Transverse colon (tissue), 4 donors: Measurements from ENCODE around the gene POLR2A. TPM values are rescaled to one million over a fixed set of nuclear protein-coding genes. Genes with fewer than 3 reads are reported as not detected.

Experiments
- DNase-seq: peaks from one replicate; pipeline ENCODE4 v3.0.0-alpha.2; 2019
- H3K27ac ChIP-seq, 4 donors: fragments of 200-600 bp; sonication (generic); 2 replicates each; pipeline ENCODE4 v1.5.1; 2016 to 2018; ENCODE audit warnings: inconsistent platforms in 4 of 4
- H3K27me3 ChIP-seq: fragments of 200-600 bp; sonication (generic); 2 replicates; pipeline ENCODE4 v1.5.1; 2017; ENCODE audit warnings: inconsistent platforms
- H3K36me3 ChIP-seq, 4 donors: fragments of 200-600 bp; sonication (generic); 2 replicates each; pipeline ENCODE4 v1.5.1; 2017 to 2019; ENCODE audit warnings: inconsistent platforms in 4 of 4
- H3K4me1 ChIP-seq, 4 donors: fragments of 200-600 bp; sonication (generic); 2 replicates each; pipeline ENCODE4 v1.5.1; 2017 to 2020; ENCODE audit warnings: inconsistent platforms in 4 of 4
- H3K4me3 ChIP-seq, 4 donors: fragments of 200-600 bp; sonication (generic); 1 replicate in 1 of 4; 2 replicates in 3 of 4; pipeline versions ENCODE4 v1.5.1 to v1.6.1; 2017 to 2019; ENCODE audit warnings: inconsistent platforms in 4 of 4
- H3K9me3 ChIP-seq, 2 donors: fragments of 200-600 bp; sonication (generic); 2 replicates each; pipeline ENCODE4 v1.5.1; 2017 to 2019; ENCODE audit warnings: inconsistent platforms in 2 of 2
- CTCF ChIP-seq, 5 experiments: fragments of 200-600 bp in 3 of 5; fragments of 450-650 bp in 2 of 5; sonication (generic) in 3 of 5; IDR thresholded peaks; 1 replicate in 2 of 5; 2 replicates in 3 of 5; pipeline ENCODE4 v1.5.1; 2016 to 2017; ENCODE audit warnings: antibody characterized with exemption in 5 of 5, inconsistent platforms in 3 of 5, mild to moderate bottlenecking in 2 of 5, moderate library complexity in 1 of 5
- EP300 ChIP-seq: sonication (generic); formaldehyde crosslinking; IDR thresholded peaks from one replicate; pipeline ENCODE4 v1.6.1; 2017; ENCODE audit warnings: antibody characterized with exemption, low read depth
- POLR2A ChIP-seq: fragments of 450-650 bp; IDR thresholded peaks from one replicate; pipeline ENCODE4 v1.6.1; 2016; ENCODE audit warnings: antibody characterized with exemption, mild to moderate bottlenecking, moderate library complexity
- POLR2AphosphoS5 ChIP-seq, 3 donors: sonication (generic); formaldehyde crosslinking; IDR thresholded peaks; one replicate each; pipeline ENCODE4 v1.6.1; 2016; ENCODE audit warnings: antibody characterized with exemption in 3 of 3
- WGBS, 2 donors: methylation state at CpG; one replicate each; pipeline ENCODE4 v1.1.5; 2018; ENCODE audit warnings: low coverage in 1 of 2; 5-methylcytosine and 5-hydroxymethylcytosine counted together
- in situ Hi-C, 4 donors: fragments of 200-750 bp; cut with MboI; loops; one replicate each; pipeline versions ENCODE4 v1.15.0 to v1.15.1; 2017; ENCODE audit warnings: low sequenced_read_pairs in 3 of 4, low pct_ligation_motif_present in 1 of 4, low pct_unique_long_range_greater_than_20kb in 1 of 4
- intact Hi-C: fragments of 100-400 bp; cut with DNase I; formaldehyde crosslinking; loops from one replicate; pipeline ENCODE4 v1.15.1; 2023; ENCODE audit warnings: low total_unique reads
- total RNA-seq, 4 donors: library from RNA; depleted of rRNA; stranded (reverse); fragments of >200 nt; gene quantifications; one replicate each; pipeline ENCODE4 v1.1.0, GENCODE V29; 2016

POLR2A gene
- total RNA-seq, 4 donors from 2014 or later = 91.3 to 321 (median 127) TPM

GRCh38 chr17:7464081-7464480 is 20.1 kb upstream of the POLR2A start:
- no peaks in the 10 kb centered on the region for H3K27me3 ChIP-seq
- H3K9me3 ChIP-seq = no peaks in the 10 kb centered on the region
- WGBS, 2 donors = 98% methylated on average over 9 of the region's 9 CpGs; no CpG with 5 or more reads in 1 of the 2 donors
- intact Hi-C loops (no loop called here), in situ Hi-C loops (no loop called here)
- TF ChIP-seq EP300 = no peak
- TF ChIP-seq CTCF (IDR thresholded peaks at IDR 0.05) = no peak
- TF ChIP-seq POLR2A = no peak
- no peak for TF ChIP-seq POLR2AphosphoS5 (IDR thresholded peaks at IDR 0.05)
- no peak for DNase-seq
- H3K4me1 ChIP-seq = peaks cover 0 to 15% (median 8%) of the 10 kb centered on the region in 4 donors
- no peak overlapping the region for H3K27ac ChIP-seq
- no peaks in the 10 kb centered on the region for H3K36me3 ChIP-seq
- no peak overlapping the region for H3K4me3 ChIP-seq

DNA sequence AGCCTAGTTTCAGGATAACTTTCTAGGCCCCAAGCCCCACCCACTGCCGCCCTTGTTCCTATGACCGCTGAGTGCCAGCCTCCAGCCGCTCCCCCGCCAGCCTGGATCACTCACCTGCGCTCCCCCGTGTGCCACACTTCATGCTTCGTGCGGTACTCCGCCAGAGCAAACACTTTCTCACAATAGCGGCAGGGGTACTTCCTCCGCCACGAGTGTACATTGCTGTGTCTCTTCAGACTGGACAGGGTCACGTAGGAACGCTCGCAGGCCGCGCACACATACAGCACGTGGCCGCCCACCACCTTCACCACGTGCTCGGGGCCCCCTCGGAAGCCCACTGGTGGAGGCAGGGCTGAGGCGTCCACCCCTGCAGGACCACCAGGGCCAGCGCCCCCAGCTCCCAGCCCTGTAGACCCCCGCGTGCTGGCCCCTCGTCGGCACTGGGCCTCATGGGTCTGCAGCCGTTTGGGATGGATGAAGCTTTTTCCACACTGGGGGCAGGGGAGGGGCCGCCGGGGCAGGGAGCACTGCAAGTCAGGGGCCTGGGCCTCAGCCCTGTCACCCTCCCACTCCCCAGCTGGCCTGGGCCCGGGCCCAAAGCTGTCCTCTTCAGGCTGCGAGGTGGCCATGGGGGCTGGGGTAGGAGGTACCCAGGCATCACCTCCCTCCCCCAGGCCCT is 18.4 kb upstream of the POLR2A start:
- peak overlapping the region in 3 of 4 donors; percentile 45 to 54 (median 53) for H3K27ac ChIP-seq
- H3K36me3 ChIP-seq = no peaks in the 10 kb centered on the region
- in situ Hi-C loops = no loop called here
- H3K4me1 ChIP-seq = peaks cover 0 to 15% (median 8%) of the 10 kb centered on the region in 4 donors
- no peak overlapping the region for H3K4me3 ChIP-seq
- no peaks in the 10 kb centered on the region for H3K27me3 ChIP-seq
- TF ChIP-seq CTCF (IDR thresholded peaks at IDR 0.05) (no peak), POLR2A (no peak), POLR2AphosphoS5 (IDR thresholded peaks at IDR 0.05) (no peak), EP300 (no peak)
- DNase-seq = no peak
- WGBS, 2 donors = 89% methylated on average over 32 of the region's 33 CpGs; no CpG with 5 or more reads in 1 of the 2 donors
- intact Hi-C loops = no loop called here
- H3K9me3 ChIP-seq = no peaks in the 10 kb centered on the region

DNA sequence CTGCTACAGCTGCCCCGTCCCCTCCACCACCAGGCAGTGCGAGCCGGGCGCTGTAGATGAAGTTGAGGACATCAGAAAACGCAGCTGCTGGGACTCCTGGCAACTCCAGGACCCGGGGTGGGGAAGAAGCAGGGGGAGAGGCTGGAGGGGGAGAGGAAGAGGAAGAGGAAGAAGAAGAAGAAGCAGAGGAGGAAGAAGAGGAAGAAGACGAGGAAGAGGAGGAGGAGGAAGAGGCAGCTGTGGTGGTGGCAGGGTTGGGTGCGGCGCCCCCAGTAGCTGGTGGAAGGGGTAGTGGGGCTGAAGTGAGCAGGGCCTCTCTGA is 17.9 kb upstream of the POLR2A start:
- DNase-seq = no peak
- in situ Hi-C loops (no loop called here), intact Hi-C loops (no loop called here)
- Histone ChIP-seq H3K36me3 (no peaks in the 10 kb centered on the region), H3K4me1 (peaks cover 0 to 15% (median 8%) of the 10 kb centered on the region in 4 donors), H3K27ac (peak overlapping the region; percentile 44 to 54 (median 49)), H3K27me3 (no peaks in the 10 kb centered on the region), H3K9me3 (no peaks in the 10 kb centered on the region), H3K4me3 (no peak overlapping the region)
- WGBS, 2 donors = 85 to 87% methylated on average over 4 to 9 of the region's 9 CpGs
- TF ChIP-seq CTCF (IDR thresholded peaks at IDR 0.05) (no peak), POLR2AphosphoS5 (IDR thresholded peaks at IDR 0.05) (no peak), POLR2A (no peak), EP300 (no peak)

DNA sequence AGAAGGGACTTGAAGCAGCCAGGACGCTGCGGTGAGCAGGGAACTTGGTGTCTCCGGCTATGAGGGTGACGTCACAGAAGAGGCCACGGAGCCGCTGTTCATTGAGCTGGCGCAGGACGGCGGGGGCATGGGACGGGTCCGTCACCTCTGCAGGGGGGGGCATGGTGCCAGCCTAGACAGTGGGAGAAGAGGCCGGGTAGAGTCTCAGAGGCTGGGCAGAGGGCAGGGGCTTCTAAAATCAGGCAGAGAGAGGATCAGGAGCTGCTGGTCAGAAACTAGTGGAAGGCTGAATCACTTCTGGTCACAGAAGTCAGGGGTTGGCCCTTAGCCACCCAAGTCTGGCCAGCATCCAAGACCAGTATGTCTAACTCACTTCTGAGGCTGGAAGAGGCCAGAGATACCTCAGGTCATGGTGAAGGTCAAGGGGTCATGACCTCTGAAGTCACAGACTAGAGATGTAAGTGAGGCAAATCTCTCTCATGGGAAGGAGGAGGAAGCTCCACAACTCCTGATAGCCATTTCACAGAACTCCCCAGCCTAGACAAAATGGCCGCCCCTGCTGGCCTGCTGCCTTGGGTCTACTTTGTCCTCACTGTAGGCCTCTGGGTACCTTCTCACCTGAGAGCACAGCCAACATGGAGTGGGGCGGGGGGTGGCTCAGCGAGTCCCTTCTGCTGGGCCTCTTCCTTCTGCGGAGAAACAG is 17.4 kb upstream of the POLR2A start:
- Histone ChIP-seq H3K27me3 (no peaks in the 10 kb centered on the region), H3K36me3 (no peaks in the 10 kb centered on the region), H3K9me3 (no peaks in the 10 kb centered on the region), H3K4me3 (no peak overlapping the region), H3K4me1 (peaks cover 0 to 17% (median 9%) of the 10 kb centered on the region in 4 donors), H3K27ac (peak overlapping the region; percentile 44 to 54 (median 49))
- peak; percentile 45 for DNase-seq
- TF ChIP-seq CTCF (IDR thresholded peaks at IDR 0.05) (no peak), EP300 (no peak), POLR2A (no peak)
- in situ Hi-C loops (no loop called here), intact Hi-C loops (no loop called here)
- WGBS, 2 donors = 81% methylated on average over 16 of the region's 16 CpGs; no CpG with 5 or more reads in 1 of the 2 donors
